HG03565 (cell line): ENCODE data around the gene CLECL1.
"Not testable (repeated sequence)": the region's sequence is repeated elsewhere in the genome, so short reads cannot be mapped to it uniquely, and the experiment has no call there.

Experiments used
- ATAC-seq: cut with Tn5 transposase; IDR thresholded peaks from one replicate; pipeline ENCODE4 v1.9.1; 2021; ENCODE audit warnings: mild to moderate bottlenecking, moderate library complexity; ENCODE audit not compliant: unreplicated experiment

Gene CLECL1

DNA sequence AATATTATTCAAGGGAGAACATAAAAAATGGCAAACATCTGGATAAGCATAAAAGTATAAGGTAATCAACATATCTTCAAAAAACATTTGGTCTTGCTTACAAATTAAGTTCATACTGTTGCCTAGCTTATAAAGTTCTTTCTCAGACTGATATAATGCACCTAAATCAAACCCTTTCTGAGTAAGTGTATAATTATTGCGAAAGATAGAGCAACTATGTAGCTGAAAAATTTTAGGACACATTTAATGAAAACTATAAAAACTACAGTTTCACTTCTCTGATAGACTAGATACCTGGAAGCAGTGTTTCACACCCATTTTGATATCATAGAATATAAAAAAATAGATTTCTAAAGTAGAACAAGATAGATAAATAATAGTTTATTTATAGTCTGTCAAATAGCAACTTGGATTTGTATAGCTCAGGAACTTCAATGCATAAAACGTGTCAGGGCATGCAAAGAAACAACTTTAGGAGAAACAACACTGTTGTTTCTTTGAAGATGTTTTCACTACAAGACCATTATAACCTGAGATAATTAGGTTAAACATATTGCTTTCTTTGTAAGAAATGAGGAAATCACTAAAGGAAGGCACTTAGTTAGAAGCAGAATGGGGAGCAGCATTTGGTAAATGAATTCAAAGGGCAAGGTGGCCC lies 7.6 kb downstream of the CLECL1 start:
- ATAC-seq, result no peak

DNA sequence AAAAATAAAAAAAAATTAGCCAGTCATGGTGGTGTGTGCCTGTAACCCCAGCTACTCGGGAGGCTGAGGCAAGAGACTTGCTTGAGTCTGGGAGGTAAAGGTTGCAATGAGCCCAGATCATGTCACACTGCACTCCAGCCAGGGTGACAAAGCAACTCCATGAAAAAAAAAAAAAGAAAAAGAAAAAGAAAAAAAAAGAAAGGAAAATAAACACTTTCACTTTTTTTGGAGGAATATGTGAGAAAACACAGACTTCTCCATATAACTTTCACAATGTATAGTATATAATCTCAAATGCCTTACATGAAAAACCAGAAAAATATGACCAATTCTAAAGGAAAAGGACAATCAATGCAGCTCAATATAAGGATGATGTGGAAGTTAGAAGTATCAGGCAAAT lies 8.9 kb downstream of the CLECL1 start:
- no peak for ATAC-seq

DNA sequence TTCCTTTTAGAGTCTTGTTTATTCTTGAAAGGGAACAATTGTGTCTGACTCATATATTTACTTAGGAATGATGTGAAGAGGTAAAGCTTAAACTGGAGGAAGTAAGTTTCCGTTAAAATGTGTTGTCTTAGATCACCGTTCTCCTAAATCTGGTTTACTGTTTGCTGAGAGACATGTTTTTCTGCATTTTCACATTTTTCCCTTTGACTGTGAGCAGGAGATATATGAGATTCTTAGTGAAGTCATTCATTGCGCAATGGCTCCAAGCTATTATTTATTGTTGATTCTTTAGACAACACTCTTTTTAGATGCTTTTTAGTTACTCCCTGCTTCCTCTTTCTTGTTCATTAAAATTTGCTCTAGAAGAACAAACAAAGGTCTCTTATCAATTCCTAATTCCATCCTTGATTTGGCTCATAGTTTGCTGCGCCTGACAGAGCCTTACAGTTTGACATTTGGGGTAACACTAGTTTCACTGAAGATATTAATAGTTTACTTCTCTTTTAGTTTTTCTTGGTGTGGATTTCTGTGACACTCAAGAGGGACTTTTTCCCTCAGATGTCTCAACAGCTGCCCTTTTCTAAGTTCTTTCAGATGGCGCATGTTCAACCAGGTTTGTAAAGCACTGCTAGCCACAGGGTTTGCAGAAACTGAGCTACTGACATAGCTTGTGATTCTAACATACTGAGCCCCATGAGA lies 11.4 kb downstream of the CLECL1 start:
- ATAC-seq, result peak; percentile 31

DNA sequence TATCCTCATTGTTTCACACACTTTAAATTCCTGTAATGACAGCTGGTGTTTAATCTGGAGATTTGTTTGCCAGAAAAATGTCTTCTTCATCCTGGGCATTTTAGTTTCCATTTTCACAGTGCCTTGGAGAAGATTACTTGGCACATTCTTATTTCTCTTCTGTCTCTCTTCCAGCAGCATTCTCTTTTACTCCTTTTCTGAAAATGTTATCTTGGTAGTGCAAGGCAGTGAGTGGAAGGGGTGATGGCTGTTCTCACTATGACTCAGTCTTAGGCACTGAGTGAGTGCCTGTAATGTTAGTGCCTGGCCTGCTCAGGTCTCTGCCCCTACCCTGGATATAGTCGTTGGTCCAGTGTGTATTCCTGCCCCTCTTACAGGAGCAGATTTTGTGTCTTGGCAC lies 13.1 kb downstream of the CLECL1 start:
- no peak for ATAC-seq

DNA sequence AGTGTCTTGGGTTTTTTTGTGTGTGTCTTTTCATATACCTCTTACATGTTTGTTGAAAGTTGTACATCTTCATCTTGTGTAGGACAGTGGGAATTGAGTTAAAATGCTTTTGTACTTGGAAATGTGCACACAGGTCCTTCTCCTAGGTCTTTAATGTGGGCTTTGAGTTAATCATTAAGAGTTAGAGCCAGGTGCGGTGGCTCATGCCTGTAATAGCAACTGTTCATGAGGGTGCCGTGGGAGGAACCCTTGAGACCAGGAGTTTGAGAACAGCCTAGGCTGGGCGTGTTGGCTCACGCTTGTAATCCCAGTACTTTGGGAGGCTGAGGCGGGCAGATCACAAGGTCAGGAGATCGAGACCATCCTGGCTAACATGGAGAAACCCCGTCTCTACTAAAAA lies 13.9 kb downstream of the CLECL1 start:
- no peak for ATAC-seq

DNA sequence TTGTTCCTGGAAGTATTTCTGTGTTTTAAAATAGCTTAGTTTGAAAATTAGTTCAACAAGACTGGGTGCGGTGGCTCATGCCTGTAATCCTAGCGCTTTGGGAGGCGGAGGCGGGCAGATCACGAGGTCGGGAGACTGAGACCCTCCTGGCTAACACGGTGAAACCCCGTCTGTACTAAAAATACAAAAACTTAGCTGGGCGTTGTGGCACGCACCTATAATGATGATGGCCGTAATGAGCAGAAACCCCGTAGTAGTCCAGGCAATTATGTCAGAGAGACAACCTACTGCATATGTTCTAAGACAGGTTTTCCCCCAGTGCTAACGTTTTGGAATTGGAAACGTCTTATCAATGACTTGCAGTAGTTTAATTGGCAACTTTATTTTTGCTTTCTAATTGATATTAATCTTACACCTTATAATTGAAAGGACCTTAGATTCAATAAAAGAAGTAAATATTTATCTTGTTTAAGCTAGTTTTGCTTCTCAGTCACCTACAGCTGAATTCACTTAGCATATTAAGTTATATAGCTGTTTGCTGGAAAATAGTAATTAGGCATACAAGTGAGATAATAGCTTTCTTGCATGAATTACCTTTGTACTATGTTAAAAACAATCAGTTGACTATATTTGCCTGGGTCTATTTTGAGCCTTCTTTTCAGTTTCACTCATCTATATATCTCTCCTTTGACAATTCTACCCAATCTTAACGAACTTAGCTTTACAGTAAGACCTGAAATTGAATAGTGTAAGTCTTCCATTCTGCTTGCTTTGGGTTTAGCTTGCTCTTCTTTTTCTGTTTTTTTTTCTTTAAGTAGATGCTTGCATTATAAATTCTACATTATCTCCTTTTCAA lies 15.6 kb downstream of the CLECL1 start:
- peak; percentile 25 for ATAC-seq

DNA sequence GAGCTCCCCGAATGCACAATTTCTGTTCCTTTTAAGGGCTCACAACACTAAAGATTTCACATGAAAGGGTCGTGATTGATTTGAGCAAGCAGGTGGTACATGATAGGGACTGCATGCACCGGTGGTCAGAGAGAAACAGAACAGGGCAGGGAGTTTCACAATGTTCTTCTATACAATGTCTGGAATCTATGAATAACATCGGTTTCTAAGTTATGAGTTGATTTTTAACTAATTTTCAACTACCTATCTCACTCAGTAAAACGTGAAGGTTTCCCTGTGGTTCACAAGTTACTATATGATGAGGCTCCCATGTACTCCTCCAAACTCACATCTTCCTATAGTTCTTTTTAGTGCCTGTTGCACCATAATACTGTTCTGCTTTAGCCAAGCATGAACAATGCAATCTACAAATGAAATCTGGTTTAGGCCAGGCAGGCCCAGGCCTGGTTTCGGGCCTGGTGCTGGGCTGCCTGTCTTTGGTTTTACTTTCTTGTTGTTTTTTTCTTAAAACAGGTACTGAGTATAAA lies 19.8 kb downstream of the CLECL1 start:
- peak; percentile 51 for ATAC-seq

DNA sequence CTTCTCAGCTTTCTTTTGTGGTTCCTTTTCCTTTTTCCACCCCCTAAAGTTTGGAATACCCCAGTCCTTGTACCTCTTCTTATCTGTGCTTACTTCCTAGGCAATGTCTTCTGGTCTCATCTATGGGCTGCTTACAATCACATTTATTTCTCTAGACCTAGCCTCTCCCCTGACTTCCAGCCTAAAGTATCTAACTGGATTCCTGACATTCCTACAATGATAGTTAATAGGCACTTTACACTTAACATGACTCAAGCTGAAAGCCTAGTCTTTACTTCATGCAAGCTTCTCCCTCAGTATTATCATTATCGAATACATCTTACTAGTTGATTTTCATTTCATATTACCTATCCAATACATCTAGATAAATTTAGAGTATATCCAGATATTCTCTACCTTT lies 21.2 kb downstream of the CLECL1 start:
- no peak for ATAC-seq

DNA sequence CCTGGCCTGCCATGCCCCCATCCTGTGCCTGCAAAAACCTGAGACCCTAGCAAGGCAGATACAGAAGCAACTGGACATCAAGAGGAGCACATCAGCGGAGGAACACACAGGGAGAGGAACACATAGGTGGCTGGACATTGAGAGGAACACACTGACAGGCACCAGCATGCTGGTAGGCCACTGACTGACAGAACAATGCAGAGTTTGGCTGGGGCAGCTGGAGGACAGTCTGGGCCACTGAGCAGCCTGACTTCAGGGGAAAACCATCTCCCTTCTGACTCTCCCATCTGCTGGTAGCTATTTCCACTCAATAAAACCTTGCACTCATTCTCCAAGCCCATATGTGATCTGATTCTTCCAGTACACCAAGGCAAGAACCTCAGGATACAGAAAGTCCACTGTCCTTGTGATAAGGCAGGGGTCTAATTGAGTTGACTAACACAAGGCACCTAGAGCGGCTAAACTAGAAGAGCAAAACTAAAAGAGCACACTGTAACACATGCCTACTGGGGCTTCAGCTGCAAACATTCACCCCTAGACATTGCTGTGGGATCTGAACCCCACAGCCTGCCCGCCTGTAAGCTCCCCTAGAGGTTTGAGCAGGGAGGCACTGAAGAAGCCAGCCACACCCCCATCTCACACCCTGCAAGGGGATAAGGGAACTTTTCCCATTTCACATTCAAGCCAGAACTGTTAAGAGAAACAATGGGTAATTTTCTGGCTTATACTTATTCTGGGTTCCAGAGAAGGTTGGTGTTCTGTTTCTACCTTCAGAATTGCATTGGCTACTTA lies 22.1 kb downstream of the CLECL1 start:
- no peak for ATAC-seq

DNA sequence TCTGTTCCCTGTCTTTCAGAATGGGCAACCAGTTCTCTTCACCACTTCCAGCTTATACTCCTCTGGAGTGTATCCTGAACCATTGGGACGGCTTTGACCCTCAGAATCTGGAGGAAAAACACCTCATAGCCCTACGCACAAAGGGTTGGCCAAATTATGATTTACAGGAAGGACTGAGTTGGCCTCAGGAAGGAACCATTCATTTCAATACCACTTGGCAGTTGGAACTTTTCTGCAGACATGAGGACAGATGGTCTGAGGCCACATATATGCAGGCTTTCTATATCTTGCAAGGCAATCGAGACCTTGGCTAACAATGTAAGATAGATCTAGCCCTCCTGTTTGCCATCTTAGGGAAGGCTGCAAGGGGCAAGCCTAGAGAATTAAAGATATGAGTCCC lies 24.0 kb downstream of the CLECL1 start:
- no peak for ATAC-seq

DNA sequence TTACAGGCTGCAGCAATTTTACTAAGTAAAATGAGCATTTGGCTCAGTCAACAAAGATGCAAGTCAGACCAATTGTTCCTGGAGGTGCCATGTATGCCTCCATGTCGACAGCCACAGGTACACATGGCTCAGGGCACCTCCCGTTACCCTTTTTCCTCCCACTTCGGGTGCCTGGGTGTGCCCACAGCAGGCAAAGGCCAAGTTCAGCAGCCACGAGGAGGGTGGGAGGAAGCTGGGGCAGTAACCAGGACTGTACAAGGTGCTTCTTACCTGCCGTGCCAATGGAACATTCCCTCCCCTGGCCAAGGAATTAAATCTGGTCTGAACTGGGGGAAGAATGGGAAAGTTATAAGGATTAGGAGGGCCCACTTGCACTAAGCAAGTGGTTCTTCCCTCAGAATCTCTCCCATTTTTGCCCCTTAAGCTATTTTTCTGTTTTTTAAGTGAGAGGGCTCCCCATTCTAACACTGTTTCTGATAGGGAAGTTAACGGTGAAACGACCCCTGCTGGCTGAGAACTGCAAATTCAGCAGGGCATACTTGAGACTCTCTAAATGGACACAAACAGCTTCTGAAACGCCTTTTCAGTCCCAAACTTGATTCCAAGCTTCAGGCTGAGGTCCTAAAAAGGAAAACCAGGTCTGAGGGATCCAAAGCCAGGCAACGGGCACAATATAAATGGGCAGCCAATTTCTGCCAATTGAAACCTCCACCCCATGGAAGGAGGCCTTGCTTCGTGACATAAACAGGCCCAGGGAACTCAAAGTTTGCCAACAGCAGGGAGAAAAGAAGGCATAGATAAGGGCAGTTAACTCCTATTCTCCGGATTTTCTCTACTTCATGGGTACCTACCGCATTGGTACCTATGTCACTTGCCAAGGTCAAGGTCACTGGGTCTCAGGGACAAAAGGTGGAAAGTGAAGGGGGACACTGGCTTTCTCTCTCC lies 24.8 kb downstream of the CLECL1 start:
- ATAC-seq, result no peak

DNA sequence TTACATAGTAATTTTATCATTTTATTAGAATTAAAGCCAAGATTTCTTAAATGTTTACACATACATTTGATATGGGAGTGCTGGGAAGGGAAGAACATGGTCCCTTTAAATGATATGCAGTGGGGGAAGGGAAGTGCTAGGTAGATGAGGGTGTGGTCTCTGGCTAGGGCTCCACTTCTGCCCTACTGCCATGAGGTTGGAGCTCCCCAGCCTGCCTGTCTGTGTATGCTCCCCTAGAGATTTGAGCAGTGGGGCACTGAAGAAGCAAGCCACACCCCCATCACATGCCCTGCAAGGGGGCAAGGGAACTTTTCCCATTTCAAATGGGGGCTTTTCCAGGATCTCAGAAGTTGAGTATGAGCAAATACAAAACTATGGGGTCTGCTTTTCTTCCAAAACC lies 25.5 kb downstream of the CLECL1 start:
- ATAC-seq, result no peak

DNA sequence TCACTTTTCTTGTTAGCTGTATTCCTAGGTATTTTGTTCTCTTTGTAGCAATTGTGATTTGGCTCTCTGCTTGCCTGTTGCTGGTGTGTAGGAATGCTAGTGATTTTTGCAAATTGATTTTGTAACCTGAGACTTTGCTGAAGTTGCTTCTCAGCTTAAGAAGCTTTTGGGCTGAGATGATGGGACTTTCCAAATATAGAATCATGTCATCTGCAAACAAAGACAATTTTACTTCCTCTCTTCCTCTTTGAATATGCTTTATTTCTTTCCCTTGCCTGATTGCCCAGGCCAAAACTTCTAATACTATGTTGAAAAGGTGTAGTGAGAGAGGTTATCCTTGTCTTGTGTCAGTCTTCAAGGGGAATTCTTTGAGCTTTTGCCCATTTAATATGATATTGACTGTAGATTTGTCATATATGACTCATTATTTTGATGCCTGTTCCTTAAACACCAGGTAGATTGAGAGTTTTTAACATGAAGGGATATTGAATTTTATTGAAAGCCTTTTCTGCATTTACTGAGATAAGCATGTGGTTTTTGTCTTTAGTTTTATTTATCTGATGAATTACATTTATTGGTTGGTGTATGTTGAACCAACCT lies 26.7 kb downstream of the CLECL1 start:
- ATAC-seq, result no peak

DNA sequence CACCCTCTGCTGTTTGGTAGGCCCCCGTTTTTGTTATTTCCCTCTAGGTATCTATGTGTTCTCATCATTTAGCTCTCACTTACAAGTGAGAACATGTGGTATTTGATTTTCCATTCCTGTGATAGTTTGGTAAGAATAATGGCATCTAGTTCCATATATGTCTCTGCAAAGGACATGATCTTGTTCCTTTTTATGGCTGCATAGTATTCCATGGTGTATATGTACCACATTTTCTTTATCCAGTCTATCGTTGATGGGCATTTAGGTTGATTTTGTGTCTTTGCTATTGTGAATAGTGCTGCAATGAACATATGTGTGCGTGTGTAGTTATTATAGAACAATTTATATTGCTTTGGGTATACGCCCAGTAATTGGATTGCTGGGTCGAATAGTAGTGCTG lies 28.3 kb downstream of the CLECL1 start:
- ATAC-seq, result not testable (repeated sequence)

DNA sequence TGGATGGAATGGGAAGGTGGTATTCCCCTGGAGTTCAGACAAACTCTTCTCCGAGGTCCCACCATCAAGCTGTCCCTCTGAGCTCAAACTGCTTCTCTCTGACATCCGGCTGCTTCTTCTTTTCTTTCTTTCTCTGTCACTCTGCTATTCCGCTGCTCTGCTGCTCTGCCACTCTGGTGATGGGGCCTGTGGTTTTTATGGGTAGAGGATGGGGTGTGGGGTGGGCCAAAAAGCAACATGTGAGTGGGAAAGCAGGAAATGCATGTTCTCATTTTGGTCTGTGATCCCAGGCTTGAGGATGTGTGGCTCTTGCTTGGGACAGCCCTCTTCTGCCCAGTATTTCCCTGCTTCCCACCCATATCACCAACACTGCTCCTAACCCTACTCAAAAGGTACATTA lies 30.6 kb downstream of the CLECL1 start:
- no peak for ATAC-seq

DNA sequence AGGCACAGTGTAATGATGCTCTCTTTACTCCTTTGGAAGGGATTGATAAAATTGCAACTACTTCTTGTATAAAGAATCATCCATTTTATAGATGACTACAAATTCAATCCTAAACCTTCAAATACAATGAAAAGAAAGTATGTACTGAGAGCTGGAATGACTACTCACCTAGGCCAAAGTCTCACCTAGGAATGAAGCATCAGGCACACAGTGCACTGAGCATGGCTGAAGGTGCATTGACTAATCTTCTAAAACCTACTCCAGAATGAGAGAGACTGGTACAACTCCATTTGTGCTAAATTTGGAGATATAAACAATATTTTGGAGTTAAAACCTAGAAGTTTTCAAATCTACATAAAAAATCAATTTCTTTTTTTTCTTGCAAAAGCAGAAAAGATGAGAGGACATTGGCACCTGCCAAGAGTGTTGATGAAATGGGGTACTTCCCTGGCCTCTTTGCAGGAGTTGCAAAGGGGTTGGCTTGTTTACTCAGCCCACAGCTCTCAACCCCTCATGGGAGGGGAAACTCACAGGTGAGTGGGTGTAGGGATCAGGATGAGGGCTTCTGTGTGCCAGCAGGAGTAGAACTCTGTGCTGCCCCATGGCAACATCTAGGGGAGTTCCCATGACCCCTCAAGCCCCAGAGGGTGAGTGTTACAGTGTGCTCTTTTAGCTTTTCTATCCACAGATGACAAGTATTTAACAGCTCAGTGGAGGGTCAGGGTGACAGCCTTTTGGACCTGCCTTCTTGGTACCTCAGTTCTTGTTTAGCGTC lies 31.3 kb downstream of the CLECL1 start:
- no peak for ATAC-seq

DNA sequence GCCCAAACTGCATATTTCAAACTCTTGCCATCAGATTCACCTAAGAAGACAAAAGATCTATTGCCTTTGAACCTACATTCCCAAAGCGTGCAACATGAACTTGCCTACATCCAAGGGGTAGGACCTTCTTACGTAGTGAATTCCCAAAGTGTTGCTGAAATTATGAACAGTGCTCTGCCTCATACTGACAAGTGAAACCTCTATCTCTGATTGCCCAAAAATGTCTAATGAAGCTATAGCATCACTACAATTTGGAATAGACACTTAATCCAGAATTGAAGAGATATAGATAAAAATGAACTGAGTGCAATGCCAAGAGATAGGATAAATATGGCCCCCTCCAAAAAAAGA lies 32.3 kb downstream of the CLECL1 start:
- ATAC-seq, result no peak

DNA sequence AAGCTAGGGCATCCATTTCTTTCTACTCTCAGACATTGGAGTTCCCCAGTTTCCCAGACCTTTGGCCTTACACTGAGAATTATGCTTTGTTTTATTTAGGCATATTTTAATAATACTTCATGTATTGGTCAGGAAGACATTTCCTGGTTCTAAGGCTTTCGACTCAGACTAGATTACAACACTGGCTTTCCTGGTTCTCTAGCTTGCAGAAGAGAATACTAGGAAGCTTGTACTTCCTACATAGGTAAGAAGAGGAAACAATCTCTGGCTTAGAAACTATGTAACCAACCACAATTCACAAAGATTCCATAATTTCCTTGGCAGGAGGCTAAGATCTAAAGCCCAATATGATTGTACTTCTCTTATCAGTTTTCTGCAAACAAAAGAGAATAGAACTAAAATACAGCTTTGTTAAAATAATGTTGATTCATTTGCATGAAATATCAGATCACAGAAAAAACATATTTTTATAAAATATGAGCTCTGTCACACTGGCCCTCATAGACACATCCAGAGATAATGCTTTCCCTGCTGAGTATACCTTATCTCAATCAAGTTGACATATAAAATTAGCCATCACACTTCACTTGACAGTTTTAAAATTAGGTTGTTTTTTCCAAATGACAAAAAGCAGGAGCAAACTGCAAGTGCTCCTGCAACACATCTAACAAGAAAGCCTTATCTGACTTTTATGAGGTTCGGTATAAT lies 32.8 kb downstream of the CLECL1 start:
- no peak for ATAC-seq
